Activated T-cell treated with anti-CD3 and anti-CD28 coated beads for 24 hours (primary cell): ENCODE measurements around the gene PSMC3IP.

Source experiments
- DNase-seq: peaks from one replicate; pipeline ENCODE4 v3.0.0-alpha.2; 2020; ENCODE audit warnings: low read depth

PSMC3IP gene

DNA sequence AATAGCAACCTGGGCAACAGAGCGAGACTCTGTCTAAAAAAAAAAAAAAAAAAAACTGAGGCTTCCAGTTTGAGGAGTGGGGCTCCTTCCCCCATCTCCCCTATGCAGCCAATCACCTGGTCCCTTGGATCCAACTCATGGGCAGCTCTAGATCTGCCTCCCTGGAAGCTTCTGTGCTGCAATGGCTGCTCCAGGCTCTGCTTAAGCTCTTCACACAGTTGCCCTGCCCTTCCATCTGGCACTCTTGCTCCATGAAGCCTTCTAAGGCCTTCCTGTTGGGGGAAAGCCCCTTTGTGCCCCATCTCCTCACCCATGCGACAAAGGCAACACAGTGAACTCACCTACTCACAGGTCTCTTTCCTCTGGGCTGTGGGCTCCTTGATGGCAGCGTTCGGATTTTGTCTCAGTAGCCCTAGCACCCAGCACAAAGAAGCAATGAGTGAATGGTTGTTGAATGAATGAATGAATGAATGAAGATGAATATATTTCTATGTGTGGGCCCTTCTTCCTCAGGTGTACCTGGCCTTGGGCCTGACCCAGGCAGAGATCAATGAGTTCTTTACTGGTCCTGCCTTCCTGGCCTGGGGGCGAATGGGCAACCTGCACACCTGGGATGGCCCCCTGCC is 39.6 kb downstream of the PSMC3IP start:
- DNase-seq: no peak

GRCh38 chr17:42537156-42537805 is 40.2 kb downstream of the PSMC3IP start:
- no peak for DNase-seq

DNA sequence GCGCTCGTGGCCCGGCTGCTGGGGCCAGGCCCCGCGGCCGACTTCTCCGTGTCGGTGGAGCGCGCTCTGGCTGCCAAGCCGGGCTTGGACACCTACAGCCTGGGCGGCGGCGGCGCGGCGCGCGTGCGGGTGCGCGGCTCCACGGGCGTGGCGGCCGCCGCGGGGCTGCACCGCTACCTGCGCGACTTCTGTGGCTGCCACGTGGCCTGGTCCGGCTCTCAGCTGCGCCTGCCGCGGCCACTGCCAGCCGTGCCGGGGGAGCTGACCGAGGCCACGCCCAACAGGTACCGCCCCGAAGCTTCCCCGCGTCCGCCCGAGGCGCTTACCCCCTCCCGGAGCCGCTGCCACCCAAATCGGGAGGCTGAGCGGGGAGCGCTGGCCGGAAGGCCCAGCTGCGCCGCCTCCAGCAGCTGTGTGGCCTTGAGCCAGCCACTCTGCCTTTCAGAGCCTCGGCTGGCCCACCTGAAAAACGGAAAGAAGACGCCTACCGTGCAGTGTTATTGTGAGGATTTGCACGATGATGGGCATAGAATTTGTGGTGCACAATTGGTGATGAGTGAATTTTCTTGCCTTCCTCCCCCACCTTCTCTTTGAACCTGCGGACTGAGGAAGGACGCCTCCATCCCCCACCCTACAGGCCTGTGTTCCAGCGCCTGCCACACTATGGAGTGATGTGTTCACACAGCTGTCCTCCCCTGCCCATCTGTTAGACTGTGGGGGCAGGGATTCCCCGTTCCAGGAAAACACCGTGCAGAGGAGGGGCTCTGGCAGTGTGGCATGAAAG is 41.0 kb downstream of the PSMC3IP start:
- DNase-seq: peak; percentile 66

DNA sequence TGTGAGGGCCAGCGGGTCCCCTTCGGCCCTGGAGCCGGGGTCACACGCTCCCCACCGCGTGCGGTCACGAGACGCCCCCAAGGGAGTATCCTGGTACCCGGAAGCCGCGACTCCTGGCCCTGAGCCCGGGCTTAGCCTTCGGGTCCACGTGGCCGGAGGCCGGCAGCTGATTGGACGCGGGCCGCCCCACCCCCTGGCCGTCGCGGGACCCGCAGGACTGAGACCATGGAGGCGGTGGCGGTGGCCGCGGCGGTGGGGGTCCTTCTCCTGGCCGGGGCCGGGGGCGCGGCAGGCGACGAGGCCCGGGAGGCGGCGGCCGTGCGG is 41.5 kb downstream of the PSMC3IP start, which contains the start of gene NAGLU:
NAGLU (plus strand) TSS at position 194 of the 324 bp plus-strand sequence; CDS start at position 226, 32 bp downstream.
- peak; percentile 81 for DNase-seq

DNA sequence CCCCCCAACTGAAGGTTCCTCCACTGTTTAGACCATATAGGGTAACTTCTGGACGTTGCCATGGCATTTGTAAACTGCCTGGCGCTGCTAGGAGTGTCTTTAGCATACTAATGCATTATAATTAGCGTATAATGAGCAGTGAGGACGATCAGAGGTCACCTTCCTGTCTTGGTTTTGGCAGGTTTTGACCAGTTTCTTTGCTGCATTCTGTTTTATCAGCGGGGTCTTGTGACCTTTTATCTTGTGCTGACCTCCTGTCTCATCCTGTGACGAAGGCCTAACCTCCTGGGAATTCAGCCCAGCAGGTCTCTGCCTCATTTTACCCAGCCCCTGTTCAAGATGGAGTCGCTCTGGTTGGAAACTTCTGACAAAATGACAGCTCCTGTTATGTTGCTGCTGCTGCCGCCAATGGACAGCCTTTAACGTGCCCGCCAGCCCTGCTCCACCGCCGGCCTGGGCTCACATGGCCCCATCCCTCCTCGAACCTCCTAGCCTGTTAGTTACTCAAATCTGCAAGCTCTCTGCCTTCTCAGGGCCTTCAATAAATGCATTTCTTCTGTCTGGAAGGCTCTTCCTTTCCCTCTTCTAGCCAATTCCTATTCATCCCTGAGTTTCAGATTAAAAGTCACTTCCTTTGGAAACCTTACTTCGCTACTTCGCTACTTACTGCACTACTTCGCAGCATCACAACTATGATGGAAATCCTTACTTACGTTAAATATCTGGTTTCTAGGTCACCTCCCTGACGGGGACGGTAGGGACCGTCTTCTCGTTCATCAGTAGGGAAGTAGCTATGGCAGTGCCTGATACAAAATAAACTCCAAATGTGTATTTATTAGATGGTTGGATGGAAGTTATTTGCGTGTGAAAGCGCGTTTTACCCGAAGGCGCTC is 42.1 kb downstream of the PSMC3IP start:
- DNase-seq: no peak

DNA sequence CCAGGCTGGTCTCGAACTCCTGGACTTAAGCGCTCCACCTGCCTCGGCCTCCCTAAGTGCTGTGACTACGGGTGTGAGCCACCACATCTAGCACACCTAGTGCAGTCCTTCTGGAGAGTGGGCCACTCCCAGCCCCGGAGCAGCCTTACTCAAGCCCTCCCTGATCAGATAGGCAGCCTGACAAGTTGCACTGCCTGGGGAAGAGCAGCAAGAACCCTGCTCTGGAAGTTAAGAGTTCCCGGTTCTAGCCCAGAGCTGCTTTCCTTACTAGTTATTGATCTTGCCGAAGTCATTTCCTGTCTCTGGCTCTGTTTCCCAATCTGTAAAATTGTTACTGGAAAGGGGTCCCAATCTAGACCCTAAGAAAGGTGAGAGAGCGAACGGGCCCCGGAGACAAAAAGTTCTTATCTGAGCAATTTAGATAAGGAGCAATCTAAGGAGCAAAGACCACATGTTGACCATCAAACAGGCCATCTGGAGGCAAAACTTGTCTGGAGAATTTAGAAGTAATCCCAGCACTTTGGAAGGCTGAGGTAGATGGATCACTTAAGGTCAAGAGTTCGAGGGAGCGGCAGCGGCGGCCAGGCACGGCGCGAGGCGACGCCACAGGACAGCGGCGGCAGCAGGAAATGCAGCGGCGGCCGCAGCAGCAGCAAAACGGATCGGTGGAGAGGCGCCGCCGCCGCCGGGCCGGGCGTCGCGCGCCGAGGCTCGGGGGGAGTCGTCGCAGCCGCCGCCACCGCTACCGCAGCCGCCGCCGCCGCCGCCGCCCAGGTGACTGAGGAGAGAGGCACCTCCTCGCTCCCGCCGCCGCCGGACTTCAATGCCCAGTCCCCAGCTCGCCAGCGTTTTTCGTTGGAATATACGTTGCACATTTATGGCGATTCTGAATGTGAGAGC is 45.8 kb downstream of the PSMC3IP start:
- DNase-seq: no peak

- no peak for DNase-seq
Observed at GRCh38 chr17:42530952-42531454, 46.5 kb downstream of the PSMC3IP start.

DNA sequence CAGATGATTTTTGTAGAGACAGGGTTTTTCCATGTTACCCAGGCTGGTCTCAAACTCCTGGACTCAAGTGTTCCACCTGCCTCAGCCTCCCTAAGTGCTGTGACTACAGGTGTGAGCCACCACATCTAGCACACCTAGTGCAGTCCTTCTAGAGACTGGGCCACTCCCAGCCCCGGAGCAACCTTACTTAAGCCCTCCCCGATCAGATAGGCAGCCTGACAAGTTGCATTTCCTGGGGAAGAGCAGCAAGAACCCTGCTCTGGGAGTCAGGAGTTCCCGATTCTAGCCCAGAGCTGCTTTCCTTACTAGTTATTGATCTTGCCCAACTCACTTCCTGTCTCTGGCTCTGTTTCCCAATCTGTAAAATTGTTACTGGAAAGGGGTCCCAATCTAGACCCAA is 48.5 kb downstream of the PSMC3IP start:
- DNase-seq: no peak

GRCh38 chr17:42527932-42528331 is 49.6 kb downstream of the PSMC3IP start:
- DNase-seq: no peak

DNA sequence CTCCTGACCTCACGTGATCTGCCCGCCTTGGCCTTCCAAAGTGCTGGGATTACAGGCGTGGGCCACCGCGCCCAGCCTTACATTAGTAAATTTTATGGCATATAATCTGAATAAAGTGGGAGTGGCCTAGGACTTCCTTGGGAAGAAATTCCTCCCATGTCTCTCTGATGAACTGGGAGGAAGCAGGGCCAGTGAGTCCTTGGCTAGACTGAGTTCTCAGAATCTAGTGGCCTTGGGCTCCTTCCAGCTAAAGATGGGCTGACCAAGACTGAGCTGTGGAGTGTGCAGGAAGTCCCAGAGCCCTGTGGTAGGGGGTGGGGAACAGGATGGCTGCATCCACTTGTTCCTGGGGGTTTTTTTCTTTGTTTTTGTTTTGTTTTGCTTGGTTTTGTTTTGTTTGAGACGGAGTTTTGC is 51.5 kb downstream of the PSMC3IP start:
- no peak for DNase-seq

DNA sequence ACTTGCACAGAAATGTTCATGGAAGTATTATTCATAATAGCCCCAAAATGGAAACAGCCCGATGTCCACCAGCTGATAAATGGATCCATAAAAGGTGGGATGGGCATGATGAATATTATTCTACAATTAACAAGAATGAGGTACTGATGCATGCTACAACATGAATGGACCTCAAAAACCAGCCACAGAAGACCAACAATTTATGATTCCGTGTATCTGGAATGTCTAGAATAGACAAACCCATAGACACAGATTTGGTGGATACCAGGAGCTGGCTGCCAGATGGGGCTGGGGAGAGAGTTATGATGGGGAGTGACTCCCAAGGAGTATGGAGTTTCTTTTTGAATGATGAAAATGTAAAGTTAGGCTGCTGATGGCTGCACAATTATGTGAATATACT is 52.3 kb downstream of the PSMC3IP start:
- no peak for DNase-seq

DNA sequence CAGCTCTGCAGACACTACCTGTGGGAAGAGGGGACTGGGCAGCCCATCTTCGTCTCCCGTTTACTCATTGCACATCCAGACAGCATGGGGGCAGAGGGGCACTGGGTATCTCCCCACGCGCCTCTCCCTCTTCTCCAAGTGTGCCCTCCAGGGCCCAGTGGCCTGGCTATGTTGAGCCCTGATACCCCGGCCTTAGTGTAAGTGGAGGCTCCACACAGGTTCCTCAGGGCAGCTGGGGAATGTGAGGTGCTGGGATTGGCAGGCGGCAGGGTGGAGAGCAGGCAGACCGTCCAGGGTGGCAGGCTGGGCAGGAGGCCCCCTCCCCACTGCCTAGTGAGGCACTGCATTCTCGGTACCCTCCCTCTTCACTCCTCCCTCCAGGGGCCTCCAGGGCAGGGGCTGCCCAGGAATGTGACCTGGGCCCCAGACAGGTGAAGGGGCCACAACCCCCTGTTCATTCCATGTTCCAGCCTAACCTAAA is 54.7 kb downstream of the PSMC3IP start:
- no peak for DNase-seq
